Measurements from ENCODE around the gene SPATA18.

DNA sequence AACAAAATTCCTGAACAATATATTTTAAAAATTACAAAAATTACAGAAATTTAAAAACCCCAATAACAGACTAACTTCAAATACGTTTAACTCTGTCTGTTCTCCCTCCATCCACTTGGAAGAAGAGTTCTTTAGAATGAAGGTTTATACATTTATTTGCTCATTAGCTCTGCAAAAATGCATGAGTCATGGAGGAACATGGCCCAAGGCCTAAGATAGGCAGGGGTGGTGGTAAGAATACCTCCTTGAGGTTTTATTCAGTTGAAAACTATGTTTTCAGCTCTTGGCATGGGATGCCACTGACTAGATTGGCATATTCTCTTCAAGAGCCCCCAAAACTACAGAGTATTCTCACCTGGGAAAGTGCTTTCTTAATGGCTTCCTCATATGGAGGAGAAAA, 22.1 kb upstream of the SPATA18 start:
- no peak for TF ChIP-seq SP1 (IDR thresholded peaks at IDR 0.05)
- TF ChIP-seq HDGF (IDR thresholded peaks at IDR 0.05; ENCODE audit: borderline replicate concordance): no peak
- no peak for TF ChIP-seq FOXM1 (IDR thresholded peaks at IDR 0.05; ENCODE audit: borderline replicate concordance)
- TF ChIP-seq FOXA1 (IDR thresholded peaks at IDR 0.05): no peak
- TF ChIP-seq ARNT (IDR thresholded peaks at IDR 0.05): no peak
- TF ChIP-seq CTBP1 (IDR thresholded peaks at IDR 0.05; ENCODE audit: borderline replicate concordance): no peak
- no peak for TF ChIP-seq NFRKB (IDR thresholded peaks at IDR 0.05)
- no peak for TF ChIP-seq TARDBP (IDR thresholded peaks at IDR 0.05)
